Hematopoietic multipotent progenitor cell treated with erythropoietin and hydrocortisone succinate and interleukin-3 and kit ligand, for 17 days (in vitro differentiated cells): ENCODE measurements around the gene COX8A.
"Not testable (repeated sequence)": the region's sequence is repeated elsewhere in the genome, so short reads cannot be mapped to it uniquely, and the experiment has no call there.

Experiments
- DNase-seq: peaks from one replicate; pipeline ENCODE4 v3.0.0-alpha.2; 2015; ENCODE audit warnings: low spot score

COX8A gene

GRCh38 chr11:63974259-63975143, at the start of gene COX8A:
COX8A (plus strand) TSS chr11:63974620; CDS start chr11:63974681, 61 bp downstream.
- DNase-seq, result peak; percentile 99

- DNase-seq, result no peak
These were observed 44.8 kb upstream of the COX8A start for GRCh38 chr11:63929616-63930015.

- no peak for DNase-seq
These were observed 43.4 kb upstream of the COX8A start for GRCh38 chr11:63931045-63931444.

- DNase-seq, result no peak
These were observed 42.5 kb upstream of the COX8A start for GRCh38 chr11:63931876-63932275.

- DNase-seq, result no peak
These were observed 41.0 kb upstream of the COX8A start for GRCh38 chr11:63933459-63933858.

GRCh38 chr11:63937713-63938478, 36.5 kb upstream of the COX8A start:
- DNase-seq, result no peak

- DNase-seq, result peak; percentile 92
These were observed 35.7 kb upstream of the COX8A start, which contains the start of gene NAA40 for GRCh38 chr11:63938479-63939396. NAA40 (plus strand) TSS chr11:63939002; CDS start chr11:63939097, 95 bp downstream.

GRCh38 chr11:63939397-63939891, 35.0 kb upstream of the COX8A start:
- peak; percentile 25 for DNase-seq

GRCh38 chr11:63940786-63941185, 33.6 kb upstream of the COX8A start:
- no peak for DNase-seq

GRCh38 chr11:63941901-63942300, 32.5 kb upstream of the COX8A start:
- no peak for DNase-seq

- no peak for DNase-seq
These were observed 31.6 kb upstream of the COX8A start for GRCh38 chr11:63942803-63943202.

GRCh38 chr11:63944987-63945386, 29.4 kb upstream of the COX8A start:
- peak; percentile 74 for DNase-seq

GRCh38 chr11:63945477-63946163, 28.8 kb upstream of the COX8A start:
- peak; percentile 73 for DNase-seq

- DNase-seq, result no peak
These were observed 22.5 kb upstream of the COX8A start for GRCh38 chr11:63951779-63952536.

- DNase-seq, result no peak
These were observed 21.9 kb upstream of the COX8A start for GRCh38 chr11:63952570-63952969.

- DNase-seq, result no peak
These were observed 16.4 kb upstream of the COX8A start for GRCh38 chr11:63958008-63958407.

GRCh38 chr11:63961608-63962412, 12.6 kb upstream of the COX8A start:
- no peak for DNase-seq

GRCh38 chr11:63963895-63964294, 10.5 kb upstream of the COX8A start:
- not testable (repeated sequence) for DNase-seq

GRCh38 chr11:63966444-63966843, 8.0 kb upstream of the COX8A start:
- no peak for DNase-seq
